HUDEP-2 (cell line): Measurements from ENCODE around the gene INSIG2.

Experiments
- DNase-seq, 76 experiments: peaks; one replicate each; lab custom pipeline; 2025; ENCODE audit not compliant: unreplicated experiment in 76 of 76; lab: John Stamatoyannopoulos, UW

The INSIG2 gene

GRCh38 chr2:118097657-118098056 is 9.4 kb downstream of the INSIG2 start:
- no peak for DNase-seq

- no peak for DNase-seq
Observed at GRCh38 chr2:118098307-118099030, 10.2 kb downstream of the INSIG2 start.

- no peak for DNase-seq
Observed at GRCh38 chr2:118102433-118103082, 14.3 kb downstream of the INSIG2 start.

- DNase-seq, result no peak
Observed at GRCh38 chr2:118103951-118104940, 16.0 kb downstream of the INSIG2 start.

GRCh38 chr2:118105497-118105896 is 17.2 kb downstream of the INSIG2 start:
- no peak for DNase-seq

GRCh38 chr2:118106926-118107325 is 18.7 kb downstream of the INSIG2 start:
- no peak for DNase-seq

- no peak for DNase-seq
Observed at GRCh38 chr2:118110310-118110709, 22.0 kb downstream of the INSIG2 start.

- no peak for DNase-seq
Observed at GRCh38 chr2:118110991-118111390, 22.7 kb downstream of the INSIG2 start.

GRCh38 chr2:118112771-118113334 is 24.6 kb downstream of the INSIG2 start:
- DNase-seq, result no peak

GRCh38 chr2:118114863-118115262 is 26.6 kb downstream of the INSIG2 start:
- DNase-seq, result no peak

- DNase-seq, result no peak
Observed at GRCh38 chr2:118115761-118116160, 27.5 kb downstream of the INSIG2 start.

- DNase-seq, result no peak
Observed at GRCh38 chr2:118118479-118118878, 30.2 kb downstream of the INSIG2 start.

- DNase-seq, result no peak
Observed at GRCh38 chr2:118119158-118119727, 31.0 kb downstream of the INSIG2 start.

- DNase-seq, result no peak
Observed at GRCh38 chr2:118119761-118120400, 31.6 kb downstream of the INSIG2 start.

GRCh38 chr2:118120401-118120780 is 32.1 kb downstream of the INSIG2 start:
- no peak for DNase-seq

- no peak for DNase-seq
Observed at GRCh38 chr2:118121101-118121500, 32.8 kb downstream of the INSIG2 start.

- no peak for DNase-seq
Observed at GRCh38 chr2:118121986-118122524, 33.8 kb downstream of the INSIG2 start.

GRCh38 chr2:118122594-118123281 is 34.5 kb downstream of the INSIG2 start:
- DNase-seq, result no peak

- no peak for DNase-seq
Observed at GRCh38 chr2:118123561-118124232, 35.4 kb downstream of the INSIG2 start.
